ENCODE data around the gene OMP.
A peak's percentile ranks its signal among the peaks of the same experiment; 100 is the strongest.

Gene OMP

DNA sequence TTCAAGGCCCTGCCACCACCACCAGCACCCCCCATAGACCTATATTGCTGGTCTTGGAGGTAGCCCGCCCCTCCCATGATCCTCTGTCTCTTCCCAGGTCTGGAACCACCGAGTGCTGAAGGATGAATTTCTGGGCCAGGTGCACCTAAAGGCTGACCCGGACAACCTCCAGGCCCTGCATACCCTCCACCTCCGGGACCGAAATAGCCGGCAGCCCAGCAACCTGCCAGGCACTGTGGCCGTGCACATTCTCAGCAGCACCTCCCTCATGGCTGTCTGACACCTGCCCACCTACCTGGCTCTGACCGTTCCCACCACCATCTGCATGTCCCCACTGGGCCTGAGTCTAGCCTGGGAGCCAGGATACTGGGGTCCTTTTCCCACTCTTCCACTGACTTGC, 21.0 kb downstream of the OMP start:
- no peak for DNase-seq (ENCODE audit: low read depth)

DNA sequence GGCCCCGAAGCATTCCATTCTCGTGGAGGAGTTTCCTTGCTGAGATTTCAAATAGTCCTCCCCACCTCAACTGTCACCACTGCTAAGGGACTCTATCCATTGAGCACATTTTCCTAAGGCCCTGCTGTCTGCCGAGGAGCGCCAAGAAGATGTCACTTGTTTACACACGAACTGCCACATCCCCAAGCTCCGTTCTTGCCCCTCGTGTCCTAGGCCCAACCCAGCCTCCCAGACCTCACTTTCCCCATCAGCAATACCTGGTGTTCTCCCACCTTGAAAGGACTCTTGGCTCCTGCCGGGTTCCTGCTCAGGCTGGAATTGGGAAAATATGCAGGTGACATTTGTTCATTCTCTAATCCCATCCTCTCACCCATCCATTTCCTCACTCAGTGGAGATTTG, 21.4 kb downstream of the OMP start:
- DNase-seq (ENCODE audit: low read depth), result no peak

DNA sequence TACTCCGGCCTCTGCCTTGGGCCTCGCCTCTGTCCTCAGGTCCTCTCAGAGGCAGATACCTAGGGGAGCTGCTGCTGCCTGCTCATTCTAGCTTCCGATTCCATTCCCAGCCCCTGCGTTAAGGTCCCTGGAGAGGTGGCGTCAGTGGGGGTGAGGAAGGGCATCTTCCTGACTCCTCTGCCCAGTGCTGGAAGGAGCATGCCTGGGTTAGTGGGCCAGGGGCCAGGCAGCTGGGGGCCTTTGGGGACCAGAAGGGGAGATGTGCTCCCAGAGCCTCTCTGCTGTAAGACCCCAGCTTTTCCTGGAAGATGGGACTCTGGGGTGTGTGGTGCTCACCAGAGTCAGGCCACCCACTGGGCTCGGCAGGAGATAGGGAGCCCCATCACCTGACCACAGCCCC, 21.8 kb downstream of the OMP start:
- DNase-seq (ENCODE audit: low read depth), result no peak

DNA sequence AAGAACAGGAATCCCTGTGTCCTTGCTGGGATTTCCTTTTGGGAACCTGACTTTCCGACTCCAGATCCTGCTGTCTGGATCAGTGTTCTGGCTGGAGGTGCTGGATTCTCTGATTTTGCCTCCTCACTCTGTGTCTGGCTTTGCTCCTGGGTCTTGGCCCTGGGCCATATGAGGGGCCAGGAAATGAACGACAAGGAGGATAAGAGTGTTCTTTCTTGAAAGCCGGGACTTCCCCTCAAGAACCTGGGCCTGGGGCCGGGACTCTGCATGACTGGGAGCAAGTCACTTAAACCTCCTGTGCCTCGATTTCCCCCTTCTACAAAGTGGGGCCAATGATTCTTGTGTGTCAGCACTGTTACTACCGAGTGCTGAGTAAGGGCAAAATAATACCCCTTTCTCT, 22.6 kb downstream of the OMP start:
- DNase-seq (ENCODE audit: low read depth), result no peak

DNA sequence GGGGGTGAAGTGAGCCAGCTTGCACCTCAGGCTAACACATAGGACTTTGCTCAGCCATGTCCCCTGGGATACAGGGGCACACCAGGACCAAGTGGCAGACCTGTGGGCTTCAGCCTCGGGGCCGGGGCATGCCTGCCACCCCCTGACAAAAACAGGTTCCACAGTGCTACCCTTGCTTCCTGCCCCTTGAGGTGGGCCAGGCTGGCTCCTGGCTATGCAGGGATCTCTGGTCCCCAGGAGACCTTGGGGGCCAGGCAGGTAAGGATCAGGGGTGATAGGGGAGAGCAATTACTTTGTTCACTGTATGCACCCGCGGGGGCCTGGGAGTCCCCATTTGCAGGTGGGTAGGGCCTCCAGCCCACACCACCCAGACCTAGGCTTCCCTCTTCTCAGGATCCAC, 23.1 kb downstream of the OMP start:
- no peak for DNase-seq (ENCODE audit: low read depth)

DNA sequence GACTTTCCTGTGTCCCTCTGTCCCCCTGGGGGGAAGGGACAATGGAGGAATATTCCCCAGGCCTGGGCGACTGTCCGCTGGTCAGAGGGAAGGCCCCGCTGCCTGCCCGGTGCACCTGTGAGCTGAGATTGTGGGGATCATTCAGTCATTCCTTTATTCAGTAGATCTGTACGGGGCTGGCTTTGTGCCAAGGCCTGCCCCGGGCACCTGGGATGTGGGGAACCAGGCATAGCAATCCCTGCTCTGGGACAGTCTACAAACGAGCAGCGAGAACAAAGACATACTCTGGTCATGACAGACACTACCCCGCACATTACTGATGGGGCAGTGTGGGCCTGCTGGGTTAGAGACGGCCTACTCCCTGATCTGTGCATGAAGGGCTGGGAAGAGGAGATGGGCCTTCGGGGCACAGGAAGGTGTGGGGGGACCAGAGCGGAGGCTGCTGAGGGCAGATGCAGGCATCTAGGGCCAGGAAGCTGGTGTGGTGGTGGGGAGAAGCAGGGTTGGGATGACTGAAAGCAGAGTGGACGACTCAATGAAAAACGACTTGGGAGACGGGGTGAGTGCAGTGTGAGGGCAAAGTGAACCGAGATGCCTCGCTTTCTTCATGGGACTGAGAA, 23.6 kb downstream of the OMP start:
- no peak for DNase-seq (ENCODE audit: low read depth)

DNA sequence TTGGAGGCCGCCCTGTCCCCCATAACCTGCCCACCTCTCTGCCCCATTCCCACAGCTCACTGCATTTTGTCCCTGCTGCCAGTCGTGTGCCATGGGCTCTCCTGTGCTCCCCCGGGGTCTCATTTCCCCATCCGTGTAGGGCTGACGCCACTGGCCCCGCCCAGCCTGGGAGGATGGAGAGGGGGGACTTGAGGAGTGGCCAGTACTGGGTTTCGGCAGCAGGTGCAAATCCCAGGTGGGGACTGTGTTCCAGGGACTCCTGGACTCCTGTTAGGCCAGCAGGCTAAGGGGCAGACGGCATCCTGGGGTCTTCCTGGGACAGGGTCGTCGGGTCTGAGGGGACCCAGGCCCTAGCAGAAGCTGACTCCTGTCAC, 24.2 kb downstream of the OMP start:
- DNase-seq (ENCODE audit: low read depth), result no peak

DNA sequence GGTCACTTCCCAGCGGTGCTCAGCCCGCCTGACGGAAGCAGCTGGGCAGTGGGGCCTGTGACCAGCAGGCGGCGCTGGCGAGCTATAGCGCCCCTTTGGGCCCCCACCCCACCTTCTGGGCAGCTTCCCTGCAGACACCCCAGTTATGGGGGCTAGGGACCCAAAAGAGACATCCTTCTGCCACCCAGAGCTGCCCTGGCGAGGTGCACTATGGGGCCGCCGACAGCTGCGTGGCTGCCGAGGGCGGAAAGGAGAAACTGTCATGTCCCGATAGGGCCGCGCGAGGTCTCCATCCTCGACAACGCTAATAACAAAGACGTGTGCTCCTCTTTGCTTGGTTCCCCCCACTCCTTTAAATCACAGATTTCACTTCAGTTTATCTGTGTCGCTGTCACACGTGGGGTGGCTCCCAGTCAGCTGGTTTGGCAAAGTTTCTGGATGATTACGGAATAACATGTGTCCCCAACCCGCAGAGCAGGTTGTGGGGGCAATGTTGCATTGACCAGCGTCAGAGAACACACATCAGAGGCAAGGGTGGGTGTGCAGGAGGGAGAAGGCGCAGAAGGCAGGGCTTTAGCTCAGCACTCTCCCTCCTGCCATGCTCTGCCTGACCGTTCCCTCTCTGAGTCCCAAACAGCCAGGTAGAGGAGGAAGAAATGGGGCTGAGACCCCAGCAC, 24.7 kb downstream of the OMP start:
- DNase-seq (ENCODE audit: low read depth), result peak; percentile 28

DNA sequence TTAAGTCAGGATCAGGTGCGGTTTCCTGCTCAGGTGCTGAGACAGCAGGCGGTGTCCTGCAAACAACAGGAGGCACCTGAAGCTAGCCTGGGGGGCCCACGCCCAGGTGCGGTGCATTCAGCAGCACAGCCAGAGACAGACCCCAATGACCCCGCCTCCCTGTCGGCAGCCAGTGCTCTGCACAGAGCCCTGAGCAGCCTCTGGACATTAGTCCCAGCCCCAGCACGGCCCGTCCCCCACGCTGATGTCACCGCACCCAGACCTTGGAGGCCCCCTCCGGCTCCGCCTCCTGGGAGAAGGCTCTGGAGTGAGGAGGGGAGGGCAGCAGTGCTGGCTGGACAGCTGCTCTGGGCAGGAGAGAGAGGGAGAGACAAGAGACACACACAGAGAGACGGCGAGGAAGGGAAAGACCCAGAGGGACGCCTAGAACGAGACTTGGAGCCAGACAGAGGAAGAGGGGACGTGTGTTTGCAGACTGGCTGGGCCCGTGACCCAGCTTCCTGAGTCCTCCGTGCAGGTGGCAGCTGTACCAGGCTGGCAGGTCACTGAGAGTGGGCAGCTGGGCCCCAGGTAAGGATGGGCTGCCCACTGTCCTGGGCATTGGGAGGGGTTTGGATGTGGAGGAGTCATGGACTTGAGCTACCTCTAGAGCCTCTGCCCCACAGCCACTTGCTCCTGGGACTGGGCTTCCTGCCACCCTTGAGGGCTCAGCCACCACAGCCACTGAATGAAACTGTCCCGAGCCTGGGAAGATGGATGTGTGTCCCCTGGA, 25.5 kb downstream of the OMP start, which contains the start of gene MYO7A:
Gene MYO7A (plus strand): TSS at position 327 of the 772 bp plus-strand sequence. CDS start 2,389 bp downstream, outside the sequence.
- no peak for DNase-seq (ENCODE audit: low read depth)

DNA sequence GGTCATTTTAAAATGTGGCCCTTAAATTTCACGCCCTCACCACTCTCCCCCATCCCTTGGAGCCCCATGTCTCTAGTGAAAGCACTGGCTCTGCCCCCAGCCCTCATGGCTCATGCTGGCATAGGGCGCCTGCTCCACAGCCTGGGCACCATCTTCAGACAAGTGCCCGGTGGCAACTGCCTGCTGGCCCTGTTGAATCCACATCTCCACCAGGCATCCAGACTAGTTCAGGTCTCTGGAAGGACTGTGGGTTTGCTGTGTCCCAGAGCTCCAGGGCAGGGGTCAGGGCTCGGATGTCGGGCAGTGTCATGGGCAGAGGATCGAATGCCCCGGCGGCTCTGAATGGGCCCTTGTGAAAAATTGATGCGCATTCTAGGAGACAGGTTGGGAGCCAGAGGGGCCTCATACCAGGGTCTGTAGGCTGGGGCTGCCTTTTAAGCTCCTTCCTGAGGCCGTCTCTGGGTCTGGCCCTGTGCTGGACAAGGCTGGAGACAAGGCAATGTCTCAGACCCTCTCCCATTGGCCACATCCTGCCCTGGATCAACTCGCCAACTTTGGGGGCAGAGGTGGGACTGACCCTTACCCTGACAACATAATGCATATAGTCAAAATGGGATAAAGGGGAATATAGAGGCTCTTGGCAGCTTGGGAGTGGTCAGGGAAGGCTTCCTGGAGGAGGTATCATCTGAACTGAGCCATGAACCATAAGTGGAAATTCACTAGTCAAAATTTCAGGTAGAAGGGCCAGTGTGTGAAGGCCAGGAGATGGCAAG, 26.6 kb downstream of the OMP start:
- no peak for DNase-seq (ENCODE audit: low read depth)

DNA sequence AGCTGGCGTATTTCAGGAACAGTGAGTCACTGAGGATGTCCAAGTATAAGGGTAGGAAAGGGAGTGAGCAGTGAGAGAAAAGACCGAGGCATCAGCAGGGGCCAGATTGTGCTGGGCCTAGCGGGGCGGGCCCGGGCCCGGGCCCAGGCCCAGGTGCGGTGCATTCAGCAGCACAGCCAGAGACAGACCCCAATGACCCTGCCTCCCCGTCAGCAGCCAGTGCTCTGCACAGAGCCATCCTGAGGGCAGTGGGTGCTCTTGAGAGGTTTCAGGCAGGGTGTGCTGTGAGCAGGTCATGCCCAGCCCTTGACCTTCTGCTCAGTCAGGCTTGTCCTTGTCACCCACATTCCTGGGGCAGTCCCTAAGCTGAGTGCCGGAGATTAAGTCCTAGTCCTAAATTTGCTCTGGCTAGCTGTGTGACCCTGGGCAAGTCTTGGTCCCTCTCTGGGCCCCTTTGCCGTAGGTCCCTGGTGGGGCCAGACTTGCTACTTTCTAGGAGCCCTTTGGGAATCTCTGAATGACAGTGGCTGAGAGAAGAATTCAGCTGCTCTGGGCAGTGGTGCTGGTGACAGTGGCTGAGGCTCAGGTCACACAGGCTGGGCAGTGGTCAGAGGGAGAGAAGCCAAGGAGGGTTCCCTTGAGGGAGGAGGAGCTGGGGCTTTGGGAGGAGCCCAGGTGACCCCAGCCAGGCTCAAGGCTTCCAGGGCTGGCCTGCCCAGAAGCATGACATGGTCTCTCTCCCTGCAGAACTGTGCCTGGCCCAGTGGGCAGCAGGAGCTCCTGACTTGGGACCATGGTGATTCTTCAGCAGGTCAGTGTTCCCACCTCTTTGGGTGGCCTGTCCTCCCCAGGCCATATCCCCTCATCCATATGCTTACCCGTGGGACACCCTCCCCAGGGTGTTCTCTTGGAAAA, 27.5 kb downstream of the OMP start:
- DNase-seq (ENCODE audit: low read depth), result no peak

DNA sequence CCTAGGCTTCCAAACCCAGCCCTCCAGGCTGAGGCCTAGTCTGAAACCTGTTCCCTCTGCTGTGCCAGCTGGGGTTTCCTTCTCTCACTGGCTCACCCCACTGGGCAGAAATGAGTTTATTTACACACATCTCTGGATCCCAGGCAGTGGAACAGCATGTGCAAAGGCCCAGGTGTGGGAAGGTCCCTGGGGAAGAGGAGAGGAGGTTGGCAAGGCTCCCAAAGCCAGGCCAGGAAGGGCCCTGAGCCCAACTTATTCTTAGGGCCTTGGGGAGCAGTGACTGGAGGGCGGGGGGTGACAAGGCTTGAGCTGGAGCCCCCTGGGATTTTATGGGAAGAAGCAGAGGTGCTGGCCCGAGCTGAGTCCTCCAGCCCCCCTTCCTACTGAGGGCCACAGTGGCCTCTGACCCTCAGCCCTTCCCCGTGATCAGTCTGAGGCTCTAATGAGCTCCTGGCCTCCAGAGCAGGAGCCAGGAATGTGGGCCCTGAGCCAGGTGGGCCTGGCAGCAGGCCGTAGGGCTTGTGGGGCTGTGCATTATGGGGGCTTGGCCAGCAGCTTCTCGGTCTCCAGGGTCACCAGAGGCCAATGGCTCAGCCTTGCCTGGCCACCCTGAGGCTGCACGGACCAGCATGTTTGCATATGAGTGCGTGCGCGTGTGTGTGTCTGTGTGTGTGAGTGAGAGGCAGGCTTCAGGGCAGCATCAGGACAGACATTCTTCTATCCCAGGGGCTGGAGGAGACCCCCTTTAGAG, 28.3 kb downstream of the OMP start:
- no peak for DNase-seq (ENCODE audit: low read depth)

DNA sequence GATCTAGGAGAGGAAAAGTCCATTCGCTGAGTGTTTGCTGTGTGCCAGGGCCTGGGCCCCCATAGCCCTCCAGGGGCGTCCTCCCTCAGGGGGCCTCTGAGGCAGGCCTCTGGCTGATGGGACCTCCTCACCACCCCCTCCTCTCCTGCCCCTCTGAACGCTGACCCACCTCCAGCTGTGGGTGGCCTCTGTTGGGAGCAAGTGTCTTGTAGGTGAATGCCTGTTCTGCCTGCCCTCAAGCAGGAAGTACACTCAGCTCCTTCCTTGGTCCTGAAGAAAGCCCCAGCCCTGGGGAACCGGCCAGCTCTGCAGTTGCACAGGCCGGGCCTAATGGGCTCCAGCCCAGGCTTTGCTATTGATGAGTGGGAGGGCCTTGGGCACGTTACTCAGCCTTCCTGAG, 28.9 kb downstream of the OMP start:
- DNase-seq (ENCODE audit: low read depth), result no peak

DNA sequence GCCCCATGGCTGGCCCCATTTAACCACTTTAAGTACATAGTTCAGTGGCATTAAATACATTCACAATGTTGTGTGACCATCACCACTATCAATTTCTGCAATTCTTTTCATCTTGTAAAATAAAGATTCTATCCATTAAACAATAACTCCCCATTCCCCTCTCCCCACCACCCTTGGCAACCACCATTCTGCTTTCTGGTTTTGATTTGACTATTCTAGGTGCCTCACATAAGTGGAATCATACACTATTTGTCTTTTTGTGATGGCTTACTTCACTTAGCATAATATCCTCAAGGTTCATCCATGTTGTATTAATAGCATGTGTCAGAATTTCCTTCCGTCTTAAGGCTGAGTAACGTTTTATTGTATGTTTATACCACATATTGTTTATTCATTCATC, 32.4 kb downstream of the OMP start:
- no peak for DNase-seq (ENCODE audit: low read depth)

DNA sequence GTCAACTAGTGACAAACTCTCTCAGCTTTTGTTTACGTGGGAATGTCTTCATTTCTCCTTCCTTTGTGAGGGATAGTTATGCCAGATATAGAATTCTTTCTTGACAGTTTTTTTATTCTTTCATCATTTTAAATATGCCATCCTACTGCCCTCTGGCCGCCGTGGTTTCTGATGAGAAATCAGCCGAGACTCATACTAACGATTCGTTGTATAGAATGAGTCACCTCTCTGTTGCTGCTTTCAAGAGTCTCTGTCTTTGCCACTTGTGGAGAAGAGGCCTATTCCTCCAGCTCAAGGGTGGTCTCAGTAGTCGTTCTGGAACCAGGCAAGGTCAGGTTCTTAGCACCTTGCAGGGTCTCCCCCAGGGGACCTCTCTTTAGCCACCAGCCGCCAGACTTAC, 33.4 kb downstream of the OMP start:
- DNase-seq (ENCODE audit: low read depth), result no peak

DNA sequence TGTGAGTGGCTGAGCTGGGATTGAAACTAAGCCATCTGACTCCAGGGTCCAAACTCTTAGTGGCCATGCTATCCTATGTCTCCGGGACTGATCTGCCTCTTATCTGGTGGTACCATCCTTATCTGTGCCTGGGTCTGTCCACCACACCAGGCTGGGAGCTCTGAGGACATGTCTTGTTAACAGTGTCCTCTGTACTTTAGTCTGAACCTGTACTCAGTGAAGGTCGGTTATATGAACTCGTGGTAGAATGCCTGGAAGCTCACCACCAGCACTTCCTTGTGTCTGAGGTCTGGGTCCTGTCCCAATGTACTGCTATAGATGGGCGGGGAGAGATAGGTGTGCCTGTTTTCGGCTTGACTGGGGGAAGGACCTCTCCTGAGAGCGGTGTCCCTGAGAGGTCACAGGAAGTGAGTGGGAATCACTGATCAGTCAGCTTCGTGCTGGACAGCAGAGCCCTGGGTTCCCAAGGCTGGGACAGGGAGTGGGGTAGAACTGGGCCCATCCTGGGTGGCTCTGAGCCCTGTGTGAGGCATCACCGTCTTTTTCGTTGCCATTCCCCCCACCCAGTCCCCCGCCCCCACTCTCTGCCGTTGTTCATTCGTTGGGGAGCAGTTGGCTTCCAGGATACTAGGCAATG, 34.3 kb downstream of the OMP start:
- no peak for DNase-seq (ENCODE audit: low read depth)

DNA sequence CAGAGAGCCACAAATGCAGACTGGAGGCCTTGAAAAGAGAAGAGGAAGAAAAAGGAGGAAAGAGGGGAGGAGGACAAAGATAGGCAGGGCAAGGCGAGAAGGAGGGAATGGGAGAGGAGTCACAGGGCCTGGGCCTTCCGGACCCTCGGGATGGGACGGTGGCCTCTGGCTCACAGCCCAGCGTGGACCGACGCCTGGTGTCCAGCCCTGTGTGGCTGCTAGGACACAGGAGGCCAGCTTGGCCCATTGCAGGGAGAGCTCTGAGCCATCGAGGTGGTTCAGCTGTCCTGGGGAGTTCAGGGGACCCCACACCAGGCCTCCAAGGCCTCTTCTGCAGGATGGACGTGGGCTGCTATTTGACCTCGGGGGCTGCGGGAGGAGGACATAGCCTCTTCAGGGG, 34.8 kb downstream of the OMP start:
- DNase-seq (ENCODE audit: low read depth), result no peak

DNA sequence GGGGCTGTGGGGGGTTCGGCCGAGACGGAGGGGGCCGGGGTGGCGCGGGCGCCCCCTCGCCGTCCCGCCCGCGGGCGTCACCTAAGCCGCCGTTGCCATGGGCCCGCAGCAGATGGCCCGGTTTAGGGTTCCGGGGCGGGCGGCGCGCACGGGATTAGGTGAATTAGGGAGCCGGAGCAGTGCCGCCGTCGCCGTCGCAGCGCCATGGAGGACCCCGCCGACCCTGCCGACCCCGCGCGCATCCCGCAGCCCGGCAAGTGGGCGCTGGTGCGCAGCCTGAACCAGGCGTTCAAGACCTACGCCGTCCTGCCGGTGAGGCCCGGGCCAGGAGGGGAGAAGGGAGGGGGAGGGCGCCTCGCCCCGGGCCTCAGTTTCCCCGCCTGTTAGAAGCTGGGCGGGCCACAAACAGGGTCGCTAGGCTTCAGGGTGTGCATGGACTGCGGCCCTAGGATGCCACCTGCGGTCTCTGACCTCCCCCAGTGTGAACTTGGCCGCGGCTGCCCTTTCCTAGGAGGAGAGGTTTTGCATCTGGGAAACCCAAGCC, 35.5 kb downstream of the OMP start:
- no peak for DNase-seq (ENCODE audit: low read depth)

DNA sequence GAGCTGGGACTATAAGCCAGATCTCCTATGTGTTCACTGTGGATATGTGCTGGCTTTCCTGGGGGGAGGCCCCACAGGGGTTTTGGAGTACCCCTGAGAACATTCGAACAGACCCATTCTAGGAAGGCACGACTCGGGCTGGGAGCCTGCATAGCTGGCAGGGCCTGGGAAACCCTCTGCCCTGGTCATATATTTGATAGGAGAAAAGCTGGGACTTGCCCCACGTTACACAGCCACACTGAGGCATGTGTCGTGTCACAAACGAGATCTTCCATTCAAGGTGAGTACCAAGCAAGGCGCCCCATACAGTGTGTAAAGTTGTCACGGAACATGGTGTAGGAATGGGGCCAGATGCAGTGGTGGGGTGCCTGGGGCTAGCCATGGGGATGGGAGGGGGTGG, 36.6 kb downstream of the OMP start:
- no peak for DNase-seq (ENCODE audit: low read depth)

DNA sequence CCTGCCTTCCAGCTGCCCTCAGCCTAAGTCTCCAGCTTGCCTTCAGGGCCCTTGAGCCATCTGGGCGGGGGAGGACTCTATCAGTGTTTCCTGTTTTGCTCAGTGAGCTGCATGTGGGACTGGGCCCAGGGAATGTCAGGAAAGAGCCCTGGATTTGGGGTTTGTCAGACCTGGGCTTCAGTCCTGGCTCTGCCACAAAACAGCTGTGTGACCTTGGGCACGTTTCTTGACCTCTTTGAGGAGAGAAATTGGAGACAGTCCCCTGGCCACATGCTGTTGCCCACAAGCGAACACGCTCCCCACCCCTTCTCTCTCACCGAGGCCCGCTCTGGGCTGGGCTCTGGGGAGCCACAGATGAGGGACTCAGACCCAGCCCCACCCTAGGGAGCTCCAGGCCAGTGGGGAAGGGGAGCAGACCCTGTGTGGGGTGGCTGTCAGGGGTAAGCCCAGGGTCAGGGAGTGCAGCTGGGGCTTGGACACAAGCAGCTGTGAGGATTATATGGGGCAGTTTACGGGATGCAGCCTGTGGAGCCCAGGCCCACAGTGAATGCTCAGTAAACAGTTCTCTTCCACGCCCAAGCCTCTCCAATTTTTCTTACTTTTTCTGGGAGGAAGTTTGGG, 37.7 kb downstream of the OMP start:
- no peak for DNase-seq (ENCODE audit: low read depth)
